ENCODE results near the gene TRAF5.
"Not testable (repeated sequence)": the region's sequence is repeated elsewhere in the genome, so short reads cannot be mapped to it uniquely, and the experiment has no call there.

Gene TRAF5

DNA sequence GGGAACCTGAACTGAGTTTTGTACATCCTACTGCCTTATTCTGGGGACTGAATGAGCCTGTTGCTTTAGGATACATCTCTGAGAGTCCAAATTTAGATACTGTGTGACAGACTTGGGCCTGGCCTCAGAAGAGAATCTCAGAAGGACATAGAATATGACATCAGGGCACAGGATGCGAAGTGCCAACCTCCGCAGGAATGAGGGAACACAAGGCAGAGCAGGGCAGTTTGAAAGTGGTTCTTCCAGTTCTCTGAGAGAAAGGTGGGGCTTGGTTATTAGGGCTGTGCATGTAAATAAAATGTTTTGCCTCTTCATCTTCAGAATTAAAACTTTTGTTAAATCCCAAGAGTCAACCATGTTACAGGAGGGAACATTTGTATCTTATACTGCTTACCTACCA, 23.1 kb downstream of the TRAF5 start:
- no peak for DNase-seq

DNA sequence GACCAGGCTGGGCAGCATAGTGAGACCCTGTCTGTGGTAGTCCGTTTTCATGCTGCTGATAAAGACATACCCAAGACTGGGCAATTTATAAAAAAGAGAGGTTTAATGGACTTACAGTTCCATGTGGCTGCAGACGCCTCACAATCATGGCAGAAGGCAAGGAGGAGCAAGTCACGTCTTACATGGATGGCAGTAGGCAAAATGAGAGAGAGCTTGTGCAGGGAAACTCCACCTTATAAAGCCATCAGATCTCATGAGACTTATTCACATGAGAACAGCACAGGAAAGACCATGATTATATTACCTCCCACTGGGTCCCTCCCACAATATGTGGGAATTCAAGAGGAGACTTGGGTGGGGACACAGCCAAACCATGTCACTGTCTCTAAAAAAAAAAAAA, 25.4 kb downstream of the TRAF5 start:
- DNase-seq, result not testable (repeated sequence)

DNA sequence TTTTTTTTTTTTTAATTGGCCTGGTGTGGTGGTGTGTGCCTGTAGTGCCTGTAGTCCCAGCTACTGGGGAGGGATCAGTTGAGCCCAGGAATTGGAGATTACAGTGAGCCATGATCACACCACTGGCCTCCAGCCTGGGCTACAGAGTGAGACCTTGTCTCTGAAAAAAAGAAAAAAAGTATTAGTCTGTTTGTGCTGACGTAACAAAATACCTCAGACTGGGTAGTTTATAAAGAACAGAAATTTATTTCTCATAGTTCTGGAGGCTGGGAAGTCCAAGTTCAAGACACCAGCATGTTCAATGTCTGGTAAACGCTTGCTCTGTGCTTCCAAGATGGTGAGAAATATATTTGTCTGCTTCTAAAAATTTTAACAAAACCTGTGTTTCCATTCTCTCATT, 25.8 kb downstream of the TRAF5 start:
- no peak for DNase-seq

DNA sequence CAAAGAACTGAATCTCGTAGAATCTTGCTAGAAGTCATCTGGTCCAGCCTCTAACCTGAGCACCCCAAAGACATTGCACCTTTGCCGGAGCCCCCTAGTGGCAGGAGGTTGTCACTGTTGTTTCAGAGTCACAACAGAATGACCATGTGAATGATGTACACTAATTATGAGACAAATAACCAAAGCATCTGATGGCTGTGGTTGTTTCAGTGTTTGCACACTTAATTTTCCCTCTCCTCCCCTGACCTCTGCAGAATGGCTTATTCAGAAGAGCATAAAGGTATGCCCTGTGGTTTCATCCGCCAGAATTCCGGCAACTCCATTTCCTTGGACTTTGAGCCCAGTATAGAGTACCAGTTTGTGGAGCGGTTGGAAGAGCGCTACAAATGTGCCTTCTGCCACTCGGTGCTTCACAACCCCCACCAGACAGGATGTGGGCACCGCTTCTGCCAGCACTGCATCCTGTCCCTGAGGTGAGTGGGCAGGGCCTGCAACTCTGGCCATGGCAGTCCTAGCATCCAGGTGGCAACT, 26.4 kb downstream of the TRAF5 start:
- peak; percentile 75 for DNase-seq

DNA sequence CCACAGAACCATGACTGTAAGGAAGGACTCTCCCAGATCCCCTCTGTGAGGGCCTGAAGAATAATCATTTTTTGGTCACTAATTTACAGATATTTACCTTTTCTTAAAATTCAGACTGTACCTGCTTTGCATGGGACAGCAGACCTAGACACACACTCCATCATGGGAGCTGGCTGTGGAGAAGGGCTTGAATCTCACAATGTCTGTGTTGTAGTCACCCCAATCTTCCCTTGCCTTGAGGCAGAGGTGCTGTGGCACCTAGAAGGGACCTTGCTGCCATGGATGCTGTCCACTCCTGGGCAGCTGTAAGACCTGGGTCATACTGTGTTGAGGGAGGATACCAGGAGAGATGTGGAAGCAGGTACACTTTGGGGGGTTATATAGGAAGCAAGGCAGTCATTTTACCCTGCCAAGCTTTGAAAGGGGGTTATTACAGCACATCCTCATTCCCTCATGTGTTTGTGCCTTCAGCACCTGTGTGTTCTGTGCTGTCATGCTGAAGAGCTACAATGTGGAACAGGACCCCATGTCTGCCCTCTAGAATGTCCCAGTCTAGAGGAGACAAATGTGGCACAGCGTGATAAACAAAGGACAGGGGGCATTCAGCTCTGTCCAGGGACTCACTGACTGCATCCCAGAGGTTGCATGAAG, 27.1 kb downstream of the TRAF5 start:
- DNase-seq, result no peak

DNA sequence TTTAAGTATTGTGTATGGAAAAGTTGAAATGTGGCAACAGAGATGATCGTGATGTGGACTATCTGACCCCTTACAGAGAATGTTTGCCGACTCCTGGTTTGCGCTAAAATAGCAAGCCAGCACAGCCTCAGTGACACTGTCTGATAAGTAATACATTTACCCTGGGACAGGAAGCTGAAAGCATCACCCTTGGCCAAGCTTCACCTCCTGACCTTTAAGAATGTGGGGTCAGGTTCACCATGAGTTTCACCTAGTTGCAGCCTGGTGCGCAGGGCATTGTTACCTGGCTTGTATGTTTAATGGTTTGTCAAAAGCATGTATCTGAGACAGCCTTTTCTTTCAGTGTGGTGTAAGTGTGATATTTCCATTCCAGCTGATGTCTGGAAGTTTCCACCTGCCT, 29.2 kb downstream of the TRAF5 start:
- DNase-seq, result no peak

DNA sequence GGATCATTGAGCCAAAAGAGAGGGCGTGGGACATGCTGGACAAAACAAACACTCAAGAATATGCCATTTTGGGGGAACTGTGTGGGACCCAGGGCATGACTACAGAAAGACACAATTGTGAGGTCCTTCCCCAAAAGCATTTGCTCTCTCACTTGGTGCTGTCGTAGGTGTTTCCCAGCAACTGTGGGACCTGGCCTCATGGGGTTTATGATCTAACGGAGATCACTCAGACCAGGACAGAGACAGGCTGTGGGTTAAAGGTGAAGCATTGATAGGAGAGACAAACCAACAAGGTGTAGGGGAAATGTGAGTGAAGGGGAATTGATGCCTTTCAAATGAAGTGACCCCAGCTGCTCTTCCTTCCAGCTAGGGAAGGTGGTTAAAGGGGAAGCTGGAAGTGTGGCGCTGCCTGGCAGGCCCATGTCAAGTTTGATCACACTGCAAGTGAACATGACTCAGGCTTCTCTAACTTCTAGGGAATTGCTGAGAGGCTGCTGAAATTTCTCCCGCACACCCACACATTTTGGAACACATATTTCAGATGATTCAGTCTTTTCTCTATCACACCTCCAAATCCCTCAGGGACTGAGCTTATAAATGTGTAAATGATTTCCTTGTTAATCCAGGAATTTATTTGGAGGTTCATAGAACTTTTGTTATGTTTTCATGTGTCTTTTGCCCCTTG, 30.2 kb downstream of the TRAF5 start:
- DNase-seq, result no peak

DNA sequence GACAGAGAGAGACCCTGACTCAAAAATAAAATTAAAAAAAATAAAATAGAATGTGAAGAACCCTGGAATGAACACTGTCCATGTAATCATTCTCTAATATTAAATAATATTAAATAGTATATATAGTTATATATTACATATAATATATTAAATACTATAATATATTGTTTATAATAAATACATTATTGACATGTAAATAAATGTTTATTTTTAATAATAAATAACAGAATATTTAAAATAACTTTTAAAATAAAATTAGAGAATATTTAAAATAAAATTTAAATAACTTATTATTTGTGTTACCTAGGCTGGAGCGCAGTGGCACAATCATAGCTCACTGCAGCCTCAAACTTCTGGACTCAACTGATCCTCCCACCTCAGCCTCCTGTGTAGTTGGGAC, 32.1 kb downstream of the TRAF5 start:
- DNase-seq, result no peak

DNA sequence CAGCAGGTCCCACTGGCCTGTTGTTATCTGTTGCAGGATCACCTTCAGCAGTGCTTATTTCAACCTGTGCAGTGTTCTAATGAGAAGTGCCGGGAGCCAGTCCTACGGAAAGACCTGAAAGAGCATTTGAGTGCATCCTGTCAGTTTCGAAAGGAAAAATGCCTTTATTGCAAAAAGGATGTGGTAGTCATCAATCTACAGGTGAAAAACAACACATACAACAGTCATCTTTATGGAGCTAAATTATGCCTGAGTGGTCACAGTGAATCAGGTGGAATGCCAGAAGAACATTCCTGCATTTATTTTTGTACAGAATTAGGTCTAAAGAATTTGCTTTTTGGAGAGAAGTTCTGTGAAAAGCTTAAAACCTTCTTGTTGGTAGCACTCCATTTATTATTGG, 33.2 kb downstream of the TRAF5 start:
- no peak for DNase-seq

DNA sequence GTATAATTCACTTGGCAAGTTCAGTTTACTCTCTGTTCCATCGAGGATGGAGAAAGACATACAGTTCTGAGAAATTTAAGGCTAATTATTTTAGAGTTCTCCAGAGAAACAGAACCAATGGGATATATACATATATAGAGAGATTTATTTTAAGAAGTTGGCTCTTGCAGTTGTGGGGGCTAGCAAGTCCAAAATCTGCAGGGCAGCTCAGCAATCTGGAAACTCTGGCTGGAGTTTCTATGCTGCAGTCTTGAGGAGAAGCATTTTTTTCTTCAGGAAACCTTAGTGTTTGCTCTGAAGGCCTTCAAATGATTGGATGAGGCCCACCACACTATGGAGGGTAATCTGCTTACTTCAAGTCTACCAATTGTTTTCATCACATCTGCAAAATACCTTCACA, 34.6 kb downstream of the TRAF5 start:
- DNase-seq, result no peak

DNA sequence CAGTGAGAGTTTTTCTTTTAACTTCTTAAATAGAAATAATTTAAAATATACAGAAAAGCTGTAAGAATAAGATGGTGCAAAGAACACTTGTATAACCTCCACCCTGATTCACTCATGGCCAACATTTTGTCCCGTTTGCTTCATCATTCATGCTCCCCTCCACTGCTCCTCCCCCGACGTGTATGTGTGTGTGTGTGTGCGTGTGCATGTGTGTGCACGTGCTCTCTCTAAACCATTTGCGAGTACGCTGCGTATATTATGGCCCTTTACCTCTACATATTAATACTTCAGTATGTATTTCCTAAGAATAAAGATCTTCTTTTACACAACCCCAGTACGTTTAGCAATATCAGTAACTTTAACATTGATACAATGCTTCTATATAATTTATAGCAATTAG, 43.0 kb downstream of the TRAF5 start:
- no peak for DNase-seq

DNA sequence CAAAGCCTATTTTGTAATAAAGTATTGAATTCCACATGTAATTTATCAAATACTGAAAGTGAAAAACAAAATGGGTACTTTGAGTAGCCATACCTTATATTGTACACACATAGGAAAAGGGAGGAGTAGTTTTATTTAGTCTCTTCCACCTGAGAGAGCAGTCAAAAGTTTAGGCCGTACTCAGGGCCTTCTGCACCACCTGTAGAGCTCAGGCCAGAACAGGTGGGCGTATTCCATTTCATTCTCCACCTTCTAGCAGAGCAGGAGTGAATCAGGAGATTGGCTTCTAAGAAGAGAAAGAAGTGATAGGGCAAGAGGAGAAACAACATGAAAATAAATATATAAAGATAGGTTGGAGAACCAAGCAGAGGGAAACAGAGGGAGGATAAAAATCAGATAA, 44.0 kb downstream of the TRAF5 start:
- DNase-seq, result no peak

DNA sequence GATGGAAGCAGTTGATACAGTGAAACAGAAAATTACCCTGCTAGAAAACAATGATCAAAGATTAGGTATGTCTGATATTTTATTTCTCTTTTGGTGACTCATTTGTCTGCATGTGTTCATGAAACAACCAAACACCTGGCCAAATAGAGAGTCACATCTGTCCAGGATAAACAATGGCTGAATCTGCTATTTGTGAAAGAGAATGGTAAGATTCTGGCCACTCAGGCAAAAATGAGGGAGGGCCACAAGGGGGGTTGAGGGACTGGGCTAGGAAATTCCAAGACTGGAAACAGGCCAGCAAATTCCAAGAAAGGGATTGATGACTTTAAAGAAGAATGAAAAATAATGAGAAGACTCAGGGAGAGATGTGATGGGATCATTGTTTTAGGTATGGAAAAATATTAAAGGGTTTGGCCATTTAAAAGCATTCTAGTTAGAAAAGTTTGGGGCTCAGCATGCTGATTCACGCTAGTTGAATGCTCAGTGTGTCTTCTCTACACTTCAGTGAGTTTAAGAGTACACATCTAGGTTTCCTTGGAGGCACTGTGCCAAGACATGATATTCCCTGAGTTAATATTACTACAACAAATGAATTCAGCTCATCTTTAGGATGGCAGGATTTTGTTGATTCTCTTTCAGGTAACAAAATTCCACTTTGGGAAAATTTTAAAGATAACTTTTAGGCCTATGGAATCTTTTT, 44.9 kb downstream of the TRAF5 start:
- DNase-seq, result no peak

DNA sequence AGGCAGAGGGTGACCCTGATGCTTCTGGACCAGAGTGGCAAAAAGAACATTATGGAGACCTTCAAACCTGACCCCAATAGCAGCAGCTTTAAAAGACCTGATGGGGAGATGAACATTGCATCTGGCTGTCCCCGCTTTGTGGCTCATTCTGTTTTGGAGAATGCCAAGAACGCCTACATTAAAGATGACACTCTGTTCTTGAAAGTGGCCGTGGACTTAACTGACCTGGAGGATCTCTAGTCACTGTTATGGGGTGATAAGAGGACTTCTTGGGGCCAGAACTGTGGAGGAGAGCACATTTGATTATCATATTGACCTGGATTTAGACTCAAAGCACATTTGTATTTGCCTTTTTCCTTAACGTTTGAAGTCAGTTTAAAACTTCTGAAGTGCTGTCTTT, 45.8 kb downstream of the TRAF5 start:
- DNase-seq, result no peak

DNA sequence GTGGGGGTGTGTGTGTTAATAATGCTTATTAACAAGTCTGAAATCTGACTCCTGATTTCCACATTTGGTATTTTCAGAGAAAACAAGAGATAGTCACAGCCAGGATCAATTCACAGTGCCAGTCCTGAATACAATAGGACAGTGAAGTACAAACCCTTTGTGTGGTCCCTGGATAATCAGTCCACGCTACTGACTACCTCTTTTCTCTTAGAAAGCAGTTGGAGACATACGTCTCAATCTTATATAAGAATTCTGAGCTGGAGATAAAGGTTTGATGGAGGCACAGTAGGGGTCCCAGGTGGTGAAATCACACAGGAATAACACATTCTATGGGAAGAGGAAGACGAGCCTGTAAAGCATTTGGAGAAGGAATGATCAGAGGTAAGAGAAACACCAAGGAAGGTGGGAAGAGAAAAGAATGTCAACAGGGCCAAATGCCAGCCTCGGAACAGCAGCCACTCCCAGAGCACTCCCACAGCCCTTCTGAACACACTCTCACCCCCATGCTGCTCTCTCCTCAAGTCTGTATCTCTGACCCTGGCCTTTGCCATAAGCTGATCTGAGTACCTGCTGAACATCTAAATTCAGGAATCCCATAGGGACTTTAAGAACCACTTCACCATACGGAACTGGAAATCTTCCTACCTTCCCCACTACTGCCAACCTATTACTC, 48.6 kb downstream of the TRAF5 start:
- no peak for DNase-seq

DNA sequence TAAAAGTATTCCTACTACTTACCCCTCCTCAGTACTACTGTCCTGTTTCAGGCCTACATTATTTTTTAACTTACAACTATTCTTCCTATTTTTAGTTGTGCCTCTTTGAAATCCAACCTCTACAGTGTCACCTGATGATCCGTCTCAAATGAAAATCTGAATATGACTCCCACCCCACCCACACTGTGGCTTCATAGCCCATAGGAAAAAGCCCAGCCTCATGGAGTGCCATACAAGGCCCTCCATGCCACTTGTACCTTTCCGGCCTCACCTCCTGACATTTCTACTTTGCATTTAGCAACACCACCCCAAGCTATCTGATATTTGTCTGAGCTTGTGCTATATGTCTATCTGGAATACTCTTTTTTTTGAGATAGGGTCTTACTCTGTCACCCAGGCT, 49.3 kb downstream of the TRAF5 start:
- DNase-seq, result no peak

DNA sequence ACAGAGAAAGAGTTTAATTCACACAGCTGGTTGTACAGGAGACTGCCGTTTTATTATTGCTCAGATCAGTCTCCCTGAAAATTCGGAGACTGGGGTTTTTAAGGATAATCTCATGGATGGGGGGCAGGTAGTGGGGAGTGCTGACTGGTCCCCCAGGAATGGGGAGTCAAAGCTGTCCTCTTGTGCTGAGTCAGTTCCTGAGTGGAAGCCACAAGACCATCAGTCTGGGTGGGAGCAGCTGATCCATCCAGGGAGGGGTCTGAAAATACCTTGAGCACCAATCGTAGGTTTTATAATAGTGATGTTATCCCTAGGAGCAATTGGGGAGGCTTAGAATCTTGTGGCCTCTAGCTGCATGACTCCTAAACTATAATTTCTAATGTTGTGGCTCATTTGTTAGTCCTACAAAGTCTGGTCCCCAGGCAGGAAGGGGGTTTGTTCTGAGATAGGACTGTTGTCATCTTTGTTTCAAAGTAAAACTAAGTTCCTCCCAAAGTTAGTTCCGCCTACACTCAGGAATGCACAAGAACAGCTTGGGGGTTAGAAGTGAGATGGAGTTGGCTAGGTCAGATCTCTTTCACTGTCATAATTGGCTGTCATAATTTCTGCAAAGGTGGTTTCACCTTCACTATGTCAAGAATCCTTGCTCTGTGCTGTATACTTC, 50.3 kb downstream of the TRAF5 start:
- no peak for DNase-seq

DNA sequence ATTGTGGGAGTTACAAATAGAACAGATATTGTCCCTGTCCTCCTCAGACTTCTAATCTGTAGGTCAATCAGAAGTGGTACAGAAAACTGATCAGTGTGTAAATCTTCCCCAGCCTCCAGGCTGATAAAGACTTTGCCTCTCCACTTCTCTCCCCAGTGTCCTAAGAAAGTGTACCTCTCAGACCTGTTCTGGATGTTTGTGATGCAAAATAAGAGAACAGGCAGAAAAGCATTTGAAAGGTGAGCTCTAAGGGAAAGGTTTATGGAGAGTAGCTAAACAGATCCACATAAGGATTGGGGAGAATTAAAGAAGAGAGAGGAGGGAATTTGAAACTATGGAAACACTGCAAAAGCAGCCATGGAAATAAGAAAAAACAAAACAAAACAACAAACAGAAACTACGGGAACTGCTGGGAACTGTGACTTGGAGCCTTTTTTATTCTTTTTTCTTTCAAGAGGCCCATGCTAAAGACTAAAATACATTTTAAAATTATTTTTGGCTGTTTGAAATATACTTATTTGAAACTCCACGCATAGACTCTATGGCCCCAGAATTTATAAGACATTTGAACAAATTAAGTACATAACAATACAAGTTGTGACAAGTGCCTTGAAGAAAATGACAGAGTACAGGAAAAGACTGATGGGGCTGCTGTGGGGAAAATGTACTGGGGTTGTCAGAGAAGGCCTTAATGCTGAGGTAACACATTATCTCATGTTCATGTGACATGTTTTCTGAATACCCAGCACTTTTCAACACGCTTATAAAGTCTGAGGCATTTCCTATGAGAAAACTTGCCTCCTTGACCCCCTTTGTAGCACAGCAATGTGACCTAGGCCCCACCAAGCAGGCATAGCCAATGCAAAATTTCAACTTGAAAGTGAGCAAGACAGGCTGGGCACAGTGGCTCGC, 51.2 kb downstream of the TRAF5 start:
- DNase-seq, result no peak

DNA sequence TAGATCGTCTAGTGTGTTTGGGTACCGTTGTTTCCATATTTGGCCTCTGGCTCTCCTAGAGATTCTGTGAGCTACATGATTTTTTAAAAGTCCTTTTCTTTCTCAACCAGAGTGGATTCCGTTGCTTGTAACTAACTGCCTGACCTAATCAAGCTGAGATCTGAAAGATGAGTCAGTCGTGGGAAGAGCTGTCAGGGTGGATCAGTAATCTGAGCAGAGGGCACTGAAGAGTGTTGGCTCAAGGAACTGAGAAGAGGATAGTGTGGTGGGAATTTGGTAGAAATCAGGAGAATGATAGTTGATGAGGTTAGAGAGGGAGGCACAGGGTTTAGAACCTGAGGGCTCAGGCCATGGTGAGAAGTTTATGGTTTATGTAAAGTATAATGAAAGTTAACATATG, 52.2 kb downstream of the TRAF5 start:
- DNase-seq, result peak; percentile 49

DNA sequence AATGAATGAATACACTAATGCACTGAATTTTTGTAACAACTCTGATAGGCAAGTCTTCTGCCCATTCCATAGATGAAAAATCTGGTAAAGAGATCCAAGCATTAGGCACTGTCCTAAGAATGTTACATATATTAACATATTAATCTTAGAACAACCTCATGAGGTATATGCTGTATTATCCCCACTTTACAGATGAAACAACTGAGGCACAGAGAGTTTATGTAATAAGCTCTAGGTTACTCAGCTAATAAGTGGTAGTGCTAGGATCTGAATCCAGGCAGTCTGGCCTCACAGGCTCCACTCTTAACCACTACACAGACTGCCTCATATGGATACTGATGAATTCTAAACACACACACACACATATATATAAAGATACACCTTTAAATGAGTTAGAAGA, 52.8 kb downstream of the TRAF5 start:
- DNase-seq, result no peak

DNA sequence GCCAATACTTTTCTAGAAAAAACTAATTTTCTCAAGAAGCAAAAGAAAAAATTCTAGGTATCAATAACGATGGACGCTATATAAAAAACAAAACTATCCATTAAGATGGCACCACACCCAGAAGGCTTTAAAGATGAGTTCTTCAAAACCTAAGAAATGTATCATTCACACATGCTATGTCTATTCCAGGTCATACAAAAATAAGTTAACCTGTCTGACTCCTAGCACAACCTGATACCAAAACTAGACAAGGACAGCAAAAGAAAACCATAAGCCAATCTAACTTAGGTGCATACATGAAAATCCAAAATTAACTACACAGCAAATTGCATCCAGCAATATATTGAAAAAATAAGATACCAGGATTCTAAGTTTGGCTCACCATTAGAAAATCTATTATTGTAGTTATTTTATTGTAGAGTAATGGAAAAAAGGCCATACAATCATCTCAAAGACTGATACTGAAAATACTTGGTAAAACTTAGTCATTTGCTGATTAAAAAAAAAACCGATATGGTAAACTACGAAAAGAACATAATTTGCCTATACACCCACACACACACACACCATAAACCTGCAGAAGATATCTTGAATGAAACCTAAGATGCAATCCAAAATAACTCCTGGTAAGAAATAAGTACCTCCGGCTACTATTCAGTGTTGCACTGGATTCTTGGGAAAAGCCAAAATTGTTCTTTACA, 55.0 kb downstream of the TRAF5 start:
- peak; percentile 28 for DNase-seq
